Activated CD8-positive, alpha-beta memory T cell treated with anti-CD3 and anti-CD28 coated beads for 24 hours (primary cell): ENCODE measurements around the gene TBC1D13.
"Not testable (repeated sequence)": the region's sequence is repeated elsewhere in the genome, so short reads cannot be mapped to it uniquely, and the experiment has no call there.

Experiments
- DNase-seq: peaks from one replicate; pipeline ENCODE4 v3.0.0-alpha.2; 2020

The TBC1D13 gene

GRCh38 chr9:128821584-128822406 is 34.7 kb downstream of the TBC1D13 start:
- no peak for DNase-seq

DNA sequence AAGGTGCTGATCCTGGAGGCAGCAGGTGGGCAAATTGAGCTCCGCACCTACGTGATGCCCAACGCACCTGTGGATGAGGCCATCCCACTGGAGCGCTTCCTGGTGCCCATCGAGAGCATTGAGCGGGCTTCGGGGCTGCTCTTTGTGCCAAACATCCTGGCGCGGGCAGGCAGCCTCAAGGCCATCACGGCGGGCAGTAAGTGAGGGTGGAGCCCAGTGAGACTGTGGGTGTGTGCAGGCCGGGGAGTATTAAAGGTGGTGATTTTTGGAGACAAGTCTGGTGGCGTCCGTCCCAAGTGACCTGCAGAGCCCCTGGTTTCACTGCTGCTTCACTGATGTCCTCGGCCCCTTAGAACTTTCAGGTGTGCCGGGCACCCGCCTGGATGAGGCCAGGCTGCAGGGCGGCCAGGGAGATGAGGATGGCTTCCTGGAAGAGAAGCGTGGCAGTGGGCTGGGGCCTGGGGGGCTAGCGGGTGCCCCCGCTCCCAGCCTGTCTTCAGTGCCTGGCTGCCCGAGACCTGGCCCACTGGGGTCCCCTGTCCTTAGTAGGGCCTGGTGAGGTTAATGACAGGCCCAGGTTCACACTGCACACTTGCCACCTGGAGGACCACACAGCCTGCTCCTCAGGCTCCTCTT is 35.5 kb downstream of the TBC1D13 start:
- DNase-seq, result no peak

DNA sequence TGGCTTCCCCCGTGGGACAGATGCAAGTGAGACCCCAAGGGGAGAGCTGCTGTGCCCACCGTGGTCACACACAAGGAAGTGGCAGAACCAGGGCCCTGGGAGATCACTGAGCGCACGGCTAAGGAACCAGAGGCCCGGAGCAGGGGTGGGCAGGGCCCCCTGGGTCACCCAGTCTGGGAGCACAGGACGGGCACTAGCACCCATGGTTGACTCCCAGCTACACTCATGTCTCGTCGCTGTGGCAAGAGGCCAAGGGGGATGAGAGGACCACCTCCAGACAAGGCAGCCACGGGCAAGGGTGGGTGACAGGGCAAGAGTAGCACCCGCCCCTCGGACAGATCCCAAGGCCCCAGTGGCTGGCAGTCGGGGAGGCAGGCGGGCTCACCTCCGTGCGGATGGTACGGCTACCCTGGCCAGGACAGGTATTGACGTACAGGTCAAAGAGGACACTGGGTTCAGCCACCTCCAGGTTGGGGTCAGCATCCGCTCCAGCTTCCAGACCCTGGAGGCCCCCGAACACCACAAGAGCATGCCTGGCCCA is 36.4 kb downstream of the TBC1D13 start:
- no peak for DNase-seq

DNA sequence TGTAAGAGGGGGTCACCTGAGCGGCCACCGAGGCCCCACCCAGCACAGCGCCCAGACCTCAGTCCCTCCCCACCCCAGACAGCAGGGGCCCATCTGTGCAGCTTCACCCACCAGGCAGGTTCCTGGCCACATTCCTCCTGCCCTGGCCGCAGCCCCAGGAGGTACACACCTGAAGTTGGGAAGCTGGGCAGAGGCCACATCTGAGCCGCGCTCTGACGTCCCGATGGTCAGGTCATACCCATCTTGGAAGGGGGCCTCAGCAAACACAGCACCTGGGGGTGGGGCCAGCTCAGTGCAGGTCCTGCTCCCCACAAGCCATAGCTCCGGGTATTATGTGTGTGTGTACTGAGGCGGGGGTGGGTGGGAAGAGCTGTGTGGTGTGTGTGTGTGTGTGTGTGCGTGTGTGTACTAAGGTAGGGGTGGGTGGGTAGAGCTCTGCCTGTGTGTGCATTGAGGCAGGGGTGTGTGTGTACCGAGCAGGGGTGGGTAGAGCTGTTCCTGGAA is 36.9 kb downstream of the TBC1D13 start:
- DNase-seq, result no peak

DNA sequence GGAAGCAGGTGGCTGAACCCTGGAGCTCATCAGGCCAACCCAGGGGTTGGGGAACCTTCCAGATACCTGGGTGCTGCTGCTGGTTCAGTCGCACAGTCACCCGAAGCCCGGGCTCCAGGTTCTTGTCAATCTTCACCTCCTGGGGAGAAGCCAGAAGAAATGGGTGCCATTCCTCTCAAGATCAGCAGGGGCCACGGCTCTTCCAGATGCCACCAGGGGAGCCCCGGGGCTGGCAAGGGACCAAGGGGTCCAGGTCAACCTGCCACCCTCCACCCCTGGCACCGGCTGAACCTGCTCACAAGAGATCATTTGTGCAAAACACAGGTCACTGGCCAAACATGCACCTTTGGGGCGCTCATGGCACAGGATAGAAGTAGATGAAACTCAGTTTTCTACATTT is 37.9 kb downstream of the TBC1D13 start:
- no peak for DNase-seq

- DNase-seq, result no peak
These were observed 39.1 kb downstream of the TBC1D13 start for GRCh38 chr9:128825923-128826700.

DNA sequence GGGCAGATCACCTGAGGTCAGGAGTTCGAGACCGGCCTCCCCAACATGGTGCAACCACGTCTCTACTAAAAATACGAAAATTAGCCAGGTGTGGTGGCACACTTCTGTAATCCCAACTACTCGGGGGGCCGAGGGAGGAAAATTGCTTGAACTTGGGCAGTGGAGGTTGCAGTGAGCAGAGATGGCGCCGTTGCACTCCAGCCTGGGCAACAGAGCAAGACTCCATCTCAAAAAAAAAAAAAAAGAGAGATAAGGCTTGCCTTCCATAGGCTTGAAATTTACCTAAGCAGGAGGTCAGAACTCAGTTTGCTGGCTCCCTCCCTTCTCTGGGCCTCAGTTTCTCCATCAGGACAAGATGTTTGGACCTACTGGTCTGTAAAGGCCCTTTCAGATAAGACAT is 41.2 kb downstream of the TBC1D13 start:
- no peak for DNase-seq

- DNase-seq, result no peak
These were observed 41.8 kb downstream of the TBC1D13 start for GRCh38 chr9:128828719-128829452.

DNA sequence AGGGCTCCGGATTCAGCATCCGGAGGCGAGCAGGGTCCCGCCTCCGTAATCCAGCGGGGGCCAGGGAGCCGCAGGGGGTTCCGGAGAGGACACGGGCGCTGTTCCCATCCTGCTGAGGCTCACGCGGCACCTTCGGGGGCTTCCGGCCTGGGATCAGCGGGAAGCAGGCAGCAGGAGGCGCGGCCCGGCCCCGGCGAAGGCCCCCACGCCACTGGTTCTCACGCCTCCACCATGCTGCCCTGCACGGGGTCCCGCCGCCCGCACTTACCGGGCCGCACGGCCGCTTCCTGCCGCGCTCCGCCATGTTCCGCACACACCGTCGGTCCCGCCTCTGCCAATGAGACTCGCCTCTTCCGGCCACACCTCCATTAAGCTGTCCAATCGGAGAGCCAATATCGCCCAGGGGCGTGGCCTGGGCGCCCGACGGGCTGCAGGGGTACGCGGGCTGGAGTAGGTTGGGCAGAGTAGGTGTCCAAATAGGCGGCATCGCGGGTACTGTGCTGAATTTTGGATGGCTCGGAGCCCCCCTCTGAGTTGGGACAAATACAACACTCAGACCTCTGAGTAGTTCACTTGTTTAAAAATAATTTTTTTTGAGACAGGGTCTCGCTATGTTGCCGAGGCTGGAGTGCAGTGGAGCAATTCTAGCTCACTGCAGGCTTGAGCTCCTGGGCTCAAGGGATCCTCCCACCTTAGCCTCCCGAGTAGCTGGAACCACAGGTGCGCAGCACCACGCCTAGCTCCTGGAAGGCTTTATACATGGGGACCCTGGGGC is 42.6 kb downstream of the TBC1D13 start, which contains the start of gene SPOUT1:
SPOUT1 (minus strand) TSS at position 318 of the 775 bp plus-strand sequence; CDS start at position 304, 14 bp downstream.
- peak; percentile 97 for DNase-seq

GRCh38 chr9:128833696-128834095 is 46.6 kb downstream of the TBC1D13 start:
- DNase-seq, result no peak

DNA sequence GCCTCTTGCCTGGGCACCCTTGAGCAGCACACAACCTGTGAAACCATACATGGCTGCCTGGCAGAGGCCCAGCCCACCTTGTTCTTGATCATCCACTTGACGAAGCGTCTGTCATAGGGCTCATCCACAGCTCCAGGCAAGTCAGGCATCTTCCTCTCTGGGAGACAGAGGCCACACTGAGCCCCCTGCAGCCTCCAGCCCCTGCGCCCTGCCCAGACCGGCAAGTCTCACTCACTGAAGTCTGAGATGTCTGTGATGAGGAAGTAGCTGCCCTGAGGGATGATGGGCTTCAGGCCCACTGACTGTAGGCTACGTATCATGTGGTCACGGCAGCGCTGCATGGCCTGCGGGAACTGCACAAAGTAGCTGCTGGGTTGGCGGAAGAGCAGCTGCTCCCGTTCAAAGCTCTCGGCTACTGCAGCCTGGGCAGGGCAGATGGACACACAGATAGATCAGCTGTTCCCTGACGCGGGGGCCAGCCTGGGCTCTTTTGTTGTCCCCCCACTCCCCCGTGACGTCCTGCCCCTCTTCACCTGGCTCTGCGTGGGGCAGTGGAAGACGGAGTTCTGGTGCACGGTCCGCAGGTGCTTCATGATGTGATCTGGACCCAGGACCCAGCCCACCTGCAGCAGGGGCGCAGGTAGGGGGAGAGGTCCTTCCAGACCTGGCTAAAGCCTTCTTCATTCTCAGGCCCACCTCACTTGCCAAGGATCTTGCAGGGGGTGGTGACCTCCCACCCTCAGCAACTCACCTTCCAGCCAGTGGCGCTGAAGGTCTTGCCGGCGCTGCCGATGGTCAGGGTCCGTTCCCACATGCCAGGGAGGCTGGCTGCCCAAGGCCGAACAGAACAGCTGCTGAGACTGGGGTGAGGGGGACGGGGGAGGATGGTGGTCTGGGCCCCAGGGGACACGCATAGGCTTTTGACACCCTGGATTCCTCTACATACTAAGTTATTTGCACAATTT is 48.5 kb downstream of the TBC1D13 start:
- no peak for DNase-seq

DNA sequence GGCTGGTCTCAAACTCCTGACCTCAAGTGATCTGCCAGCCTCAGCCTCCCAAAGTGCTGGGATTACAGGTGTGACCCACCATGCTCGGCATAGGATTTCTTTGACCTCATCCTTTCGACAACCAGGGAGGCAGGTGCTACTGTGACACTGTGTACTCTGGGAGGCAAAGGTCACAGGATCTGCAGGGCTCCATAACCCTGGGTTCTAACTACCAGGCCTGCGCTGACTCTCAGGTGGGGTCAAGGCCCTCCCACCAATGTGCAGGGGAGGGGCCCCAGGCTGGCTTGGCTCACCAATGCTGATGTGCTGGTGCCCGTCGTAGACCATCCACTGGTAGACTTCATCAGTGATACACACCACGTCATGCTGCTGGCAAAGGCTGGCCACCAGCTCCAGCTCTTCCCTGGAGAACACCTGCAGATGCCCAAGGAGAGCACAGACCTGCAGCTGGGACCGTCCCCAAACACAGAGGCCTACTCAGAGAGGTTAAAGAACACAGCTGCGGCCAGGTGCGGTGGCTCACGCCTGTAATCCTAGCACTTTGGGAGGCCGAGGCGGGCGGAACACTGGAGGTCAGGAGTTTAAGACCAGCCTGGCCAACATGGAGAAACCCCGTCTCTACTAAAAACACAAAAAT is 49.6 kb downstream of the TBC1D13 start:
- DNase-seq, result no peak

- no peak for DNase-seq
These were observed 51.3 kb downstream of the TBC1D13 start for GRCh38 chr9:128838338-128838737.

- no peak for DNase-seq
These were observed 53.5 kb downstream of the TBC1D13 start for GRCh38 chr9:128840524-128840923.

- no peak for DNase-seq
These were observed 54.8 kb downstream of the TBC1D13 start for GRCh38 chr9:128841694-128842492.

GRCh38 chr9:128843171-128843570 is 56.1 kb downstream of the TBC1D13 start:
- not testable (repeated sequence) for DNase-seq

- DNase-seq, result no peak
These were observed 58.3 kb downstream of the TBC1D13 start for GRCh38 chr9:128845186-128845931.

GRCh38 chr9:128846680-128847030 is 59.6 kb downstream of the TBC1D13 start:
- DNase-seq, result no peak
